Adipose tissue (tissue), 3 donors: ENCODE results near the gene FEN1. TPM values are rescaled to one million over a fixed set of nuclear protein-coding genes. Genes with fewer than 3 reads are reported as not detected.

Source experiments
- H3K27ac ChIP-seq: one replicate; pipeline ENCODE4 v1.5.1; 2013; ENCODE audit warnings: low read depth, low read length
- WGBS, 3 donors: extraction: QIAGEN DNeasy Blood & Tissue Kit; methylation state at CpG; one replicate each; pipeline ENCODE4 v1.1.7; 2013; 5-methylcytosine and 5-hydroxymethylcytosine counted together
- polyA plus RNA-seq, 3 donors: library from polyadenylated mRNA; stranded (reverse); fragments of 200-250 nt; gene quantifications; one replicate each; pipeline ENCODE4 v1.2.3, GENCODE V29; 2013
- donor health status: healthy with polysubstance abuse.
- donor health status: Bipolar disorder and iron deficiency.
- donor health status: healthy.

Gene FEN1
- polyA plus RNA-seq, 3 donors = 4.8 to 6.5 (median 6.3) TPM

DNA sequence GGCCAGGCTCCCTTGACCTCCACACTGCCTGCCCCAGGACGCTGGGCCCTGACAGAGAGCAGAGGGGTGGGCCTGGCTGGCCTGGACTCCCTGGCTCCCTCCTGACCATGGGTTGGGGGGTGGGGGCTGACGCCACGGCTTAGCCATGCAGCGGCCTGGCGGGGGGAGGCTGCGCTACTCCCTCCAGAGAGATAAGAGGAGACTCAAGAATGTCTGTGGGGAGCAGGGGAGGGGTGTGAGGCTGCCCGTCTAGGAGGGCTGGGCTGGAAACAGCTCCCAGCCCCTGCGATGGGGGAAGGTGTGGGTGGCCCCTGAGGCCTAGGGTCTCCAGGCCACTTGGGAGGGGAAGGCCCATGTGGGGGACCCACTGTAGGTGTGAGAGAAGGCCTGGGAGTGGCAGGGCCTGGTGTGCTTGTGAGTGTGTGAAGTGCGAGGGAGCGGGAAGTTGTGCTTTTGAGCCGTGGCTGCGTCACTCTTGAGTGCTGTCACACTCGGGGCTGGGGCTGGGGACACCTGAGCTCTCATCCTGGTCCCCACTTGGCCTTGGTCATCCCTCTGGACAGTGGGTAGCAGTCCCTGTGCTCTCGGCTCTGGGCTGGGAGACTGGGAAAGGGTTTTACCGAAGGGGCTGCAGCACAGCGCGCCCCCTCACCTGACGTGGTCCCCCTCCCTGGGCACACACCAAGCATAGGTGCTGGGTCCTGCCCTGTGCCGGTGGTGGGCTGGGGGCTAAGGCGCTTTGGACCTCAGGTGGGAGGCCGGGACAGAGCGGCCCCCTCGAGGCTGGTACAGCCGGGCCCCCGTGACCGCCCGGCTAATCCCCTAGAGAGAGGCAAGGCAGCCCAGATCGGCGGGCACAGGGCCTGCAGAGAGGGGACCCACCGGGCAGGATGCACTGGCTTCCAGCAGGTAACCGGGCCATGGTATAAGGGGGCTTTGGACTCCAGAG is 37.9 kb upstream of the FEN1 start:
- H3K27ac ChIP-seq = no peak overlapping the region
- 56 to 87% (median 85%) methylated on average over 30 to 31 of the region's 31 CpGs for WGBS, 3 donors

DNA sequence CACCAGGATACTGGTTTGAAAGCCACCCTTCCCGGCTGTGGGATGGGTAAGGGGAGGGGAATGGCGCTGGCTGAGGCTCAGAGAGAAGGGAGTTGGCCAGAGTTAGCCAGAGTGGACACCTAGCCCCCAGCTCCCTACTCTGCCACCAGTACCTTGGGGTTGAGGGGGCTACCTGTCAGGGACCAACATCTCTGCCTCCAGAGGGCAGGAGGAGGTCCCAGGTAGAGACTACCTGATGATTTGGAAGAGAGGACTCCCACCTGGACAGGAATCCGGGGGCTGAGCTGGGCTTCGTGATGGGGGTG is 36.6 kb upstream of the FEN1 start:
- WGBS, 3 donors = 54 to 73% (median 64%) methylated on average over 4 of the region's 4 CpGs
- no peak overlapping the region for H3K27ac ChIP-seq

DNA sequence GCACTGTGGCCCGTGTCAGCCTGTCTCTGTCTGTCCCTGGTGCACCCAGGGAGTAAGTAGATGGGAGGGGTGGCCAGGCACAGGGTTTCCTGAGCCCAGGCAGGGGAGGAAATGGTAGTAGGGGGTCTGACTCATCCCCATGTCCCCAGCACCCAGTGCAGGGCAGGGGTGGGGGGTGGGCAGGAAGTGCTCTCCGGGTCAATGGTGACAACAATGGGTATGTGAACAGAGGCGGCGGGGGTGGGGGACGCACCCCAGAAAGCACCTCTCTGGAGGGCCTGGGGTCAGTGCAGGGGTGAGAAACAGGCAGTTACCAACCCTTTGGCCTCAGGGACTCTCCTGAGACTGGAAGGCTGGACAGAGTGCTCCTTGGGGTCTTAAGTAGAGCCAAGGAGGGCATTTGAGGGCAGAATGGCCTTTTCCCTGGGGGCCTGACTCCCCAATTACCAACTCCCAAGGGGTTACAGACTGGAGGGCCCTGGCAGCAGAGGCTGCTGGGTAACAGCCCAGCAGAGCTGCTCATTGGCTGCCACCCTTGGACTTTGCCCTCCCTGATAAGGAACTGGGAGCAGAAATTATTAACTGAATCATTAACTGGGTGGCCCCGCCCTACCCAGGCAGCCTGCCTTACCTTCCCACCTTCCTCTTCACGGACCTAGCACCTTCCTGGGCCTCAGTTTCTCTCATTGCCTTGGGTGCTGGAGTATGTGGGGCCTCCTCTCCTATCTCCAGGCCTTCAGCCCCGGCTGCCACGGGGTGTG is 36.1 kb upstream of the FEN1 start:
- WGBS, 3 donors = 18 to 60% (median 58%) methylated on average over 9 of the region's 9 CpGs
- H3K27ac ChIP-seq = no peak overlapping the region

DNA sequence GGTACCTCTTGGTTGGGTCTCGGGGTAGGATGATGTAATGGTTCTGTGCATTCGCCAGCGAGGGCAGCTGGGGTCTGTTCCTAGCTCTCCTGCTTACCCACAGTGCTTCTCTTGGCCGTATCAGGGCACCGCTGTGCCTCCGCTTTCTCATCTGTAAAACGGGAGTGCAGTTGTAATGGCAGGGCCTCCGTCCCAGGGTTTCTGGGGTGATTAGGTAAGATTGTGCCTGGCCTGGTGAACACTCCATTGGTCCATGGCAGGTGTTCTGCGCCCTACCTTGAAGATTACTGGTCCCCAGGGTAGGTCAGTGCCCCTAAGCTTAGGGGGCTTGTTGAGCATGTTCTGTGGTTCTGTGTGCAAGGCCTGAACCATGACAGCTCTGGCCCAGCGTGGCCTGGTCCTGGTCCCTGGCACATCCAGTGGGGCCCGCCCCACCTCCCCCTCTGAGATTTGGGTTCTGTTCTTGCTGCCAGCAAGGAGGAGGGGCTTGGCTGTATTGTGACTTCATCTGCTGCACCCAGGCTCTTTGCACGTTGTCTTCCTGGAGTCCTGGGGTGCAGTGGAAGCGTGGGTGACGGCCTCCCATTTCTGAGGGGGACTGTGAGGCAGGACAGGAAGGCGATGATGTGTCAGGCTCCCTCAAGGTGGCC is 35.4 kb upstream of the FEN1 start:
- WGBS, 3 donors = 27 to 82% (median 72%) methylated on average over 14 to 15 of the region's 15 CpGs
- no peak overlapping the region for H3K27ac ChIP-seq

DNA sequence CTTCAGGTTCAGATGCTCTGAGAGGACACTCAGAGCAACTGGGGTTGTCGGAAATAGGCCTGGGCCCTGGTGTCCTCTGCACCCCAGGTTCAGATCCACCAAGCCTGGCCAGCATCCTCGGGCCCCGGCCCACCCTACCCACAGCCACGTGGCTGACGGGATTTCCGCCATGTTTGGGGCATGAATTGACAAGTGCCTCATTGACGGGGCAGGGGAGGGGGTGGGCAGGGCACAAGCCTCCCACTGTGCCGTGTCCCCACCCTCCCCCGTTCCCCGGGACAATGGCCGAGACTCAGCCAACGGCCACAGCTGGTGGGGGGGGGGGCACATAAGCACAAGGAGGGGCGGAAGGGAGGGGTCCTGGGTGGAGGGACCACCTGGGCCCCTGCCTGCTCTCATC is 31.8 kb upstream of the FEN1 start:
- no peak overlapping the region for H3K27ac ChIP-seq
- WGBS, 3 donors = 68 to 80% (median 75%) methylated on average over 12 to 13 of the region's 13 CpGs

DNA sequence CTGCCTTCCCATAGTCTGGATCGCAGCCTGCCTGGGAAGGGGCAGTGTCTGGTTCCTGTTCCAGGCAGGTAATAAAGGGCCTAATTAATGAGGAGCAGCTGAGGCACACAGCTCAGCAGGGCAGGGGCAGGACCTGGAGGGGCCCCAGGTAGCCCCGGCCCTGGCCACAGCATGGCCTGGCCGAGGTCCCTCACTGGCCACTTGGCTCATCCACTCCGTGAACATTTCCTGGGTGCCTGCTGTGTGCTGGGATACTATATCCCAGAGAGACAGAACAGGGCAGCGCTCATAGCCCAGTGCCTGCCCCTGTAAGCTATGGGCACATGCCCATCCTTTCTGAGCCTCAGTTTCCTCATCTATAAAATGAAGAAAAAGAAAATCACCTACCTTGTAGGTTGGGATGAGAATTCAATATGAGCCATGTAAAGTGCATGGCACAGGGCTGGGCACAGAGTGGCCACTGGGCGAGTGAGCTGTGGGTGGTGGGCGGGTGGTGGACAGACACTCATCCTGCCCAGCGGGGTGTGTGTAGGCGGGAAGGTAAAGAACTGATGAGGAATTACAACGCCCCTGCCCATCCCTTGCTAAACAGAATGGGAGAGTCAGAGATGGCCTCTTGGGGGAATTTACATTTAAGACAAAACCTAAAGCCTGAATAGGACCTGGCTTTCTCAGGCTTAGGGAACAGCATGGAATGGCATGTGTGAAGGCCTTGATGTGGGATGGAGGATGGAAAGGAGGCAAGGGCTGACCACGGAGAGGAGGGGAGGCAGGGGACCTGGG is 31.1 kb upstream of the FEN1 start:
- no peak overlapping the region for H3K27ac ChIP-seq
- 73 to 83% (median 78%) methylated on average over 11 of the region's 11 CpGs for WGBS, 3 donors

DNA sequence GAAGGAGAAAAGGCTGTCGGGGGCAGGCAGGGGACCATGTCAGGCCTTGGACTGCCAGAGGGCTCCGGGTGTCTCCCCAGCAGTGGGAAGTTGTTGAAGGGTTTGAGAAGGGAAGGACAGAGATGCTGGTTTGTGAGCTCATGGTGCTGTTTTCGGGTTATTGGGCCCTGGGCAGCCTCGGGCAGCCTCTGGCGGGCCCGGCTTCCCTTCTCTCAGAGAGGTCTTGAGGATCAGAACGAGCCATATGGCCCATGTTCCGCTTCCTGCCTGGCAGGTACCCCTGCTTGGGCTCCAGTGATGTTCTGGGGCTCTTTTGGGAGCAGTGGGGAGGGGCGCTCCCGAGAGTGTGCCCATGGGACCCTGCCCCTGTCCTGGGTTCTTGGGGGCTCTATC is 30.5 kb upstream of the FEN1 start:
- WGBS, 3 donors = 55 to 81% (median 65%) methylated on average over 10 of the region's 10 CpGs
- no peak overlapping the region for H3K27ac ChIP-seq

DNA sequence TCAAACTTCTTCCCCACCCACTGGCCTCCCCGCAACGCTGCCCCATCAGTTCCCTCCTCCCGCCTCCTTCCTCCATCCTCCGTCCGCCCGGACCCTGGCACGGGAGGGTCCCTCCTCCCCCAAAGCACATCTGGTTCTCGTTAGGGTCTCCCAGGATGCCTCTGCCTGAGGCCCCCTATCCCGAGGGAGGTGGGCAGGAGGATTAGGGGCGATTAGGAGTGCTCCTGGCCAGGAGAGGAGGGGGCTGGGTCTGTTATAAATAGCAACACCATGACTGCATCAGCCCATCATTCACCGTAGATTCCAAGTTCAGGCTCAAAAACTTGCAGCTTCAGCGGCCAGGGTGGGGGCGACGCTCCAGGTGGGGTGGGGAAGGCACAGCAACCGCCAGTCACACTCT is 29.9 kb upstream of the FEN1 start:
- 23 to 63% (median 38%) methylated on average over 15 of the region's 15 CpGs for WGBS, 3 donors
- H3K27ac ChIP-seq = no peak overlapping the region

DNA sequence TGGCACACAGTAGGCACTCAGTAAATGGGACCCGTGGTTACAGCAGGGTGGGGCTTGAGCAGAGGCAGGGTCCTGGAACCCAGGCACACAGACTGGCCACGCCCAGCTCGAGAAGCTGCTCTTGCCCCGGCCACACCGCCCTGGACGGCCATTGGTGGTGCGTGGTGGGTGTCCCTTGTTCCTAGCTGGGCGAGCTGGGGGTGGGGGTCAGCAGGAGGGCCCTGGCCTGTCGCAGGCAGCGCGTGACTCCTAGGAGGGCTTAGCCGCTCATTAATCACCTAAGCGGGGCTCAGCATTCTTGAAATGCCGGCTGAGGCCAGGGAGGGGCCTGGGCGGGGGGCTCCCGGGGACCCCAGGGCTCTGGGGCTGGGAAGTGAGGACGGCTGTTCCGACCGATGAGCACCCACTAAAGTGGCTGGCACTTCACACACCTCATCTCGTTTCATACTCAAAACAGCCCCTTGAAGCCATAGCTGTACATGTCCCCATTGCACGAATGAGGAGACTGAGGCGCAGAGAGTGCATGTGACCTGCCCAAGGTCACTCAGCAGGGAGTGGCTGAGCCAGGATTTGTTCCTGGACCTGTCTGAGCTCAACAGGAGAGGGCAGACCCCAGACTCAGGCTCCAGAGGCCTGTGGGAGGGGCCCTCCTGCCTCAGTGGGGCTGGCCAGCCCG is 28.6 kb upstream of the FEN1 start:
- 67 to 74% (median 69%) methylated on average over 23 of the region's 23 CpGs for WGBS, 3 donors

DNA sequence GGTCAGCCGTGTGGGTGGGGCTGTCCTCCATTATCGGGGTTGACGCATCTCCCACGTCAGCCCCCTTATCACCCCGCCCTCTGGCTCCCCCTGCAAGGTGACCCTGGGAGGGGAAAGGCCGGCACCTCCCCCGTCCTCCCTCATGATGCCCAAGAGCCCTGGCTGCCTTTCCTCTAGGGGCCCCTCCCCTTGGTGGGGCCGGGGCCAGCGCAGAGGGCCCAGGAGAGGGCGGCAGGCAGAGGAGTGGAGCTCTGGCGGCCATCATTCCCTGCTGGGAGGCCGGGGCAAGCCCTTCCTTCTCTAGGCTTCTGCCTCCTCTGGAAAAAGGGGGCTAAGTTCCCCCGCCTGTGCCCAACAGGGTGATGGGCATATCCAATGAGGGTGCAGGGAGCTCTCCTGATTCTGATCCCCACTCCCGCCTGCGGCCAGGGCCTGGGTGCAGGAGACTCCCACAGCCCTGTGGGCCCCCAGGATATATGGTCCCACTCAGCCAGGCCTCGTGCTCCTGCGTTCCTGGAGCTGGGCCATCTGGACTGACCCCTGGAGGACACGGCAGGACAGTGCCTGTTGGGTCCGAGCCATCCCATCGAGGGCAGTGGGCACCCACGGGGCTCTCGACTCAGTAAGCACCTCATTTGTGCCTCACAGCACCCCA is 28.0 kb upstream of the FEN1 start:
- H3K27ac ChIP-seq = no peak overlapping the region
- WGBS, 3 donors = 51 to 55% (median 52%) methylated on average over 18 to 22 of the region's 22 CpGs

More for the DNA sequence above, 28.6 kb upstream of the FEN1 start:
- no peak overlapping the region for H3K27ac ChIP-seq

DNA sequence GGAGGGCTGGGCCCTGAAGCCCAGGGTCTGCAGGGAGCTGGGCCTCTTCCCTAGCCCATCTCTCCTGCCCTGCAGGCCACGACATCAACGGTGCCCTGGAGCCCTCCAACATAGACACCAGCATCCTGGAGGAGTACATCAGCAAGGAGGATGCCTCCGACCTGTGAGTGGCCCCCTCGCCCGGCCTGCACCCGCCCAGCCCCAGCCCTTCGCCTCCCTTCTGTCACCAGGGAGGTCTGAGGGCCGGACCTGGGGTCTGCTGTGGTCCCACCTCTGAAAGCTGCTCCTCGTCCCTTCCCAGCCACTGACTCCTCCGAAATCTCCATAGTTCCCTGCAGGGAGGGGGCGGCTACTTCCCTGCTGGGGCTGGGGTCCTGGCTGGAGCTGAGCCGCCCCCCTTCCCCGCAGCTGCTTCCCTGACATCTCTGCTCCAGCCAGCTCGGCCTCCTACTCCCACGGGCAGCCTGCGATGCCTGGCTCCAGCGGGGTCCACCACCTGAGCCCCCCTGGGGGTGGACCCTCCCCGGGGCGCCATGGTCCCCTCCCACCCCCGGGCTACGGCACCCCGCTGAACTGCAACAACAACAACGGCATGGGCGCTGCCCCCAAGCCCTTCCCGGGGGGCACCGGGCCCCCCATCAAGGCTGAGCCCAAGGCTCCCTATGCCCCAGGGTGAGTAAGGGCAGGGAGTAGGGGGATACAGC is 27.0 kb upstream of the FEN1 start:
- H3K27ac ChIP-seq = no peak overlapping the region
- 78 to 88% (median 82%) methylated on average over 25 to 26 of the region's 26 CpGs for WGBS, 3 donors

DNA sequence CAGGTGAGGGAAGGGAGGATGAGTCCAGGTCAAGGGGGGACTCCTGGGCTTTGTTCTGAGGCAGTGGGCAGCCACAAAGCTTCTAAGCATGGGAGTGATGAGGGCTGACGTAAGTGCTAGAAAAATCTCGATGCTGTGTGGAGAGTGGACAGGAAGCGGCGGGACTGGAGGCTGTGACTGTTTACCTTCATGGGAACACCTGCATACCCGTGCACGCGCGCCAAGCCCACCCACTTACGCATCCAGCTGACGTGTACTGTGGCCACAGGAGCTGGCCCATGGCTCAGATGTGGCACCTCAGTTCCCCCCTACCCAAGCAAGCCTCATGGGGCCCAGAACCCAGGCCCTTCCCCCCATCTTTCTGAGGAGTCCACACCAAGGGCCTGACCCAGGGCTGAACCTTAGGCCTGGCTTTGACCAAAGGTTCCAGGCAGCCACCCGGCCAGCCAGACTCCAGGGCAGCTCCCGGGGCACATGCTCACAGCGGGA is 26.3 kb upstream of the FEN1 start:
- 69 to 78% (median 70%) methylated on average over 13 of the region's 13 CpGs for WGBS, 3 donors
- H3K27ac ChIP-seq = no peak overlapping the region

DNA sequence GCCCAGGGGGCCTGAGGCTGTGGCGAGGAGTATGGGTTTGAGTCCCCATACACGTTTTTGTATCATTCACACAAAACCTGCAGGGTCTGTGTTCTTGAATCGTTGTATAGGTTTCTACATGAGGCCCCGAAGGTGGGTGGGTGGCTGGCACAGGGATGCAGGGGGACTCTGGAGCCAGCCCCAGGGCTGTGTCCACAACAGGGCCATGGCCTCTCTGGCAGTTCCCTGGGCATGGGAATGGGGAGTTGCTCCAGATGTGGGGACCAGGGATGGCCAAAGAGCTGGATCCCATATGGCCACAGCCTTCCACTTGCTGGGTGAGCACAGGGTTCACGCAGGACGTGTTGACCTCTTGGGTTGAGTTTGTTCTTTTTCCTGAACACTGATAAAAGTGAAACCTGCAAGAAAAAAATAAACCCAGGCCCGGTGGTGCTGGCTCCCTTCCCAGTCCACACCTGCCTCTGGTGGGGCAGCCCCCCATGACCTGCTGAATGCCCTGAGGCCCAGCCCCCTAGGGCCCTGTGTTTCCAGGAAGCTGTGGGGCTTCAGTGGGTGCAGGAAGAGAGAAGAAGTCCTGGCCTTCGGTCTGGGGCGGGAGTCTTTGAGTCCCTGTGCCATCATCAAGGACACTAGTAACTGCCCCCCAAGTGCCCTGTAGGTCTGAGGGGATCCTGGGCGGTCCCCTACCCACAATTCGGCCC is 24.2 kb upstream of the FEN1 start:
- 49 to 70% (median 65%) methylated on average over 11 of the region's 11 CpGs for WGBS, 3 donors
- no peak overlapping the region for H3K27ac ChIP-seq

DNA sequence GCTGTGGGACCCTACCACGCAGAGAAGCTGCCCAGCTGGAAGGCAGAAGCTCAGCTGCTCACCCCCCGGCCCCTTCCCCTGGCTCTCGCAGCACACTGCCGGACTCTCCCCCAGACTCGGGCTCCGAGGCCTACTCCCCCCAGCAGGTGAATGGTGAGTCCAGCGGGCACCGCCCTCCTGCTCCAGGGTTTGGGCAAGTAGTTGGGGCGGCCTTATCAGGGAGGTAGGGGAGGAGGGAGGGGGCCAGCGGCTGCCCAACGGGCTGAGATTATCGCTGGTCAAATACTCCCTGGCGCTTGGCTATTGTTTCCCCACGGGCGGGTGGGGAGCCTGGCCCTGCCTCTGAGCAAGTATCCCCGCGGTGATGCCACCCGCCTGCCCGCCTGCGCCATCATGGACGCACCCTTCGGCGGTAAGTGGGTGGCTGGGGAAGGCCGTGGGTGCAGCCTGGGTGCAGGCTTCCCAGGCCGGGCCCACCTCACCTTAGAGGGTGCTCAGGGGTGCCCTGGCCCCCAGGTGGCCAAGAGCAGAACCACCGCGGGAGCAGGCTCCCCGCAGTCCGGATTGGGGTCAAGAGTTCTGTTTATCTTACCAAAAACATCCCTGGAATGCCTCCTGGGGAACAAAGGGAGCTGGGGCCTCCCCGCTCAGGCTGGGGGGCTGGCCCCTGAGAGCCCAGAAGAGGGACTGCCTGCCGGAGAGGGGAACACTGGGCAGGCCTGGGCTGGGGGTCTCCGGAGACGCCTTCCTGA is 23.4 kb upstream of the FEN1 start:
- WGBS, 3 donors = 34 to 72% (median 72%) methylated on average over 29 to 33 of the region's 33 CpGs
- H3K27ac ChIP-seq = no peak overlapping the region

DNA sequence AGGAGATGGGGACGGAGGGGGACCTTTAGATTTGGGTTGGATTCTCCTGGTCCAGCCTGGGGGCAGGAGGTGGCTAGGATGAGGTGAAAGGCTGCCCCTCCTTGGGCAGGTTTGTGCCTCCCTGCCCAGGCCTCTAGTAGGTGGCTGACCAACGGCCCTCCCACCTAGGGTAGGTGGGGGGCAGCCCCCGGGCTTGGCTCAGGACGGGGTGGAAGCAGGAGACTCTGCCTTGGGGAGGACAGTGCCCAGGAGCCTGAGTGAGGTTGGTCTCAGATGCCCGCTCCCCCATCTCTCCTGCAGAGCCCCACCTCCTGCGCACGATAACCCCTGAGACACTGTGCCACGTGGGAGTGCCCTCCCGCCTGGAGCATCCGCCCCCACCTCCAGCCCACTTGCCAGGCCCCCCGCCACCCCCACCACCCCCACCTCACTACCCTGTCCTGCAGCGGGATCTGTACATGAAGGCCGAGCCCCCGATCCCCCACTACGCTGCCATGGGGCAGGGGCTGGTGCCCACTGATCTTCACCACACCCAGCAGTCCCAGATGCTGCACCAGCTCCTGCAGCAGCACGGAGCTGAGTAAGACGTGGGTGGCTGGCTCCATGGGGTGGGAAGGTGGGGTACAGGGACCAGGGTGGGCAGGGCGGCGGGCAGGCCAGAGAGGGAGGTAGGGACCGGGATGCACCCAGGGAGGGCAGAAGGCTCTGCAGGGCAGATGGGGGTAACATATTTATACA is 22.6 kb upstream of the FEN1 start:
- 84 to 86% (median 85%) methylated on average over 17 to 20 of the region's 20 CpGs for WGBS, 3 donors
- no peak overlapping the region for H3K27ac ChIP-seq
